SK-N-SH (cell line): Measurements from ENCODE around the gene CFAP43. TPM values are rescaled to one million over a fixed set of nuclear protein-coding genes. Genes with fewer than 3 reads are reported as not detected.

Experiments used
- CTCF ChIA-PET: fragments of 300-600, 350-600 bp; formaldehyde crosslinking; extraction: SDS; loops from one replicate; lab custom pipeline; 2021; lab: Yijun Ruan, JAX
- POLR2A ChIA-PET: fragments of 350-600 bp; sonication (Branson Sonifier 250); formaldehyde crosslinking; extraction: SDS; loops from one replicate; lab custom pipeline; 2020; ENCODE audit warnings: antibody characterized with exemption, inconsistent platforms; lab: Yijun Ruan, JAX
- DNase-seq: peaks from one replicate; pipeline ENCODE4 v3.0.0; 2012
- H2AFZ ChIP-seq: fragments of 200-600 bp; sonication (generic); 2 replicates; pipeline ENCODE4 v1.8.1; 2016; ENCODE audit warnings: antibody characterized with exemption, mild to moderate bottlenecking, low read depth
- H3F3A ChIP-seq: fragments of 200-600 bp; sonication (generic); replicated peaks from 2 replicates; pipeline ENCODE3; 2016; ENCODE audit warnings: antibody characterized with exemption, mild to moderate bottlenecking; ENCODE audit not compliant: insufficient read depth
- H3K27ac ChIP-seq, 2 experiments: fragments of 200-500 bp in 1 of 2; fragments of 200-600 bp in 1 of 2; sonication (Bioruptor generic) in 1 of 2; sonication (generic), shearing (Covaris generic) in 1 of 2; 2 replicates each; pipeline versions ENCODE4 v1.5.1 to v1.6.1; 2014 to 2016; ENCODE audit warnings: low read depth in 2 of 2, inconsistent platforms in 1 of 2, low read length in 1 of 2, mild to moderate bottlenecking in 1 of 2, mixed read lengths in 1 of 2
- H3K27me3 ChIP-seq: fragments of 200-600 bp; sonication (generic), shearing (Covaris generic); 2 replicates; pipeline ENCODE4 v1.6.1; 2016; ENCODE audit warnings: mixed run types; ENCODE audit not compliant: insufficient read depth
- H3K36me3 ChIP-seq, 2 experiments: fragments of 200-500 bp in 1 of 2; fragments of 200-600 bp in 1 of 2; sonication (Bioruptor generic) in 1 of 2; sonication (generic) in 1 of 2; replicated peaks in 1 of 2; 2 replicates each; pipeline versions ENCODE3 to v1.5.1; 2014 to 2016; ENCODE audit warnings: low read length in 1 of 2, mild to moderate bottlenecking in 1 of 2; ENCODE audit not compliant: insufficient read depth in 2 of 2, control insufficient read depth in 1 of 2
- H3K4me1 ChIP-seq, 2 experiments: fragments of 200-500 bp in 1 of 2; fragments of 200-600 bp in 1 of 2; sonication (Bioruptor generic) in 1 of 2; sonication (generic), shearing (Covaris generic) in 1 of 2; 2 replicates each; pipeline versions ENCODE4 v1.5.1 to v1.6.1; 2014 to 2016; ENCODE audit warnings: low read depth in 1 of 2, low read length in 1 of 2, mixed run types in 1 of 2; ENCODE audit not compliant: insufficient read depth in 2 of 2, control insufficient read depth in 1 of 2
- H3K4me2 ChIP-seq: fragments of 200-600 bp; sonication (generic), shearing (Covaris generic); 2 replicates; pipeline ENCODE4 v1.6.1; 2017; ENCODE audit warnings: mixed run types
- H3K4me3 ChIP-seq, 2 experiments: fragments of 200-500 bp in 1 of 2; fragments of 200-600 bp in 1 of 2; sonication (Bioruptor generic) in 1 of 2; sonication (generic), shearing (Covaris generic) in 1 of 2; 2 replicates each; pipeline versions ENCODE4 v1.5.1 to v1.8.1; 2014 to 2016; ENCODE audit warnings: low read depth in 2 of 2, inconsistent platforms in 1 of 2, low read length in 1 of 2, mild to moderate bottlenecking in 1 of 2, mixed read lengths in 1 of 2, moderate library complexity in 1 of 2
- H3K79me2 ChIP-seq: fragments of 200-600 bp; sonication (generic); 2 replicates; pipeline ENCODE4 v1.8.1; 2017; ENCODE audit warnings: mild to moderate bottlenecking; ENCODE audit not compliant: insufficient read depth
- H3K9ac ChIP-seq: fragments of 200-600 bp; sonication (generic); 2 replicates; pipeline ENCODE4 v1.6.1; 2017; ENCODE audit warnings: mixed run types
- H3K9me2 ChIP-seq: fragments of 200-600 bp; sonication (generic); 2 replicates; pipeline ENCODE4 v1.6.1; 2017; ENCODE audit warnings: mixed run types
- H3K9me3 ChIP-seq: fragments of 200-600 bp; sonication (generic); 2 replicates; pipeline ENCODE4 v1.6.1; 2017; ENCODE audit warnings: mixed run types, mild to moderate bottlenecking, moderate library complexity
- H4K20me1 ChIP-seq: fragments of 200-600 bp; sonication (generic); 2 replicates; pipeline ENCODE4 v1.6.1; 2017; ENCODE audit warnings: mild to moderate bottlenecking, mixed run types; ENCODE audit not compliant: insufficient read depth
- ELF1 ChIP-seq: IDR thresholded peaks from 2 replicates; pipeline ENCODE4 v1.4.0; 2012
- EZH2phosphoT487 ChIP-seq: fragments of 200-600 bp; sonication (generic); IDR thresholded peaks from 2 replicates; pipeline ENCODE4 v1.6.1; 2017; ENCODE audit warnings: low read depth, mixed run types, mild to moderate bottlenecking, antibody characterized with exemption, moderate library complexity, borderline replicate concordance
- FOSL2 ChIP-seq: IDR thresholded peaks from 2 replicates; pipeline ENCODE4 v1.4.0; 2012; ENCODE audit warnings: low read depth, mild to moderate bottlenecking, moderate library complexity, borderline replicate concordance
- FOXJ3 ChIP-seq: sonication (generic); formaldehyde crosslinking; IDR thresholded peaks from 2 replicates; pipeline ENCODE4 v1.5.1; 2020; ENCODE audit warnings: mild to moderate bottlenecking, missing genetic modification reagents
- FOXM1 ChIP-seq: IDR thresholded peaks from 2 replicates; pipeline ENCODE4 v1.4.0; 2012; ENCODE audit warnings: low read depth, mild to moderate bottlenecking
- GABPA ChIP-seq: IDR thresholded peaks from 2 replicates; pipeline ENCODE4 v1.4.0; 2012; ENCODE audit warnings: low read depth, mild to moderate bottlenecking
- GATA2 ChIP-seq: sonication (generic); formaldehyde crosslinking; IDR thresholded peaks from 2 replicates; pipeline ENCODE4 v1.5.0; 2020; ENCODE audit warnings: mild to moderate bottlenecking, missing genetic modification reagents
- IRF3 ChIP-seq: fragments of 150-350 bp; IDR thresholded peaks from 2 replicates; pipeline ENCODE4 v1.6.1; 2016; ENCODE audit warnings: mild to moderate bottlenecking, low read depth, low read length
- JUND ChIP-seq: IDR thresholded peaks from 2 replicates; pipeline ENCODE4 v1.4.0; 2012
- MEF2A ChIP-seq: IDR thresholded peaks from 2 replicates; pipeline ENCODE4 v1.4.0; 2012; ENCODE audit warnings: low read depth, borderline replicate concordance
- POLR2AphosphoS5 ChIP-seq: IDR thresholded peaks from 2 replicates; pipeline ENCODE4 v1.6.1; 2012; ENCODE audit warnings: low read depth, low read length
- RAD21 ChIP-seq: IDR thresholded peaks from 2 replicates; pipeline ENCODE4 v1.6.1; 2012; ENCODE audit warnings: mild to moderate bottlenecking, low read length
- RCOR1 ChIP-seq: fragments of 150-350 bp; IDR thresholded peaks from 2 replicates; pipeline ENCODE4 v1.6.1; 2017; ENCODE audit warnings: antibody characterized with exemption, low read length
- RFX5 ChIP-seq: IDR thresholded peaks from 2 replicates; pipeline ENCODE4 v1.6.1; 2012; ENCODE audit warnings: mild to moderate bottlenecking, improper control_type of control experiment, low read length
- RXRA ChIP-seq: IDR thresholded peaks from 2 replicates; pipeline ENCODE4 v1.4.0; 2012; ENCODE audit warnings: low read depth, mild to moderate bottlenecking, borderline replicate concordance
- SMC3 ChIP-seq: IDR thresholded peaks from 2 replicates; pipeline ENCODE4 v1.6.1; 2012; ENCODE audit warnings: low read depth, low read length, improper control_type of control experiment
- TCF12 ChIP-seq: IDR thresholded peaks from 2 replicates; pipeline ENCODE4 v1.4.0; 2012
- TEAD4 ChIP-seq: IDR thresholded peaks from 2 replicates; pipeline ENCODE4 v1.4.0; 2012; ENCODE audit warnings: mild to moderate bottlenecking, borderline replicate concordance; ENCODE audit not compliant: insufficient read depth
- YY1 ChIP-seq: IDR thresholded peaks from 2 replicates; pipeline ENCODE4 v1.4.0; 2012; ENCODE audit warnings: low read depth, mild to moderate bottlenecking
- WGBS: methylation state at CpG from one replicate; pipeline ENCODE4 v1.1.6; 2017; ENCODE audit warnings: low lambda C conversion rate; 5-methylcytosine and 5-hydroxymethylcytosine counted together
- polyA plus RNA-seq, 3 experiments: library from polyadenylated mRNA; depleted of rRNA; stranded (reverse); fragments of >200 nt; gene quantifications; 2 replicates each; pipeline ENCODE4 v1.2.3, GENCODE V29; 2012
- TF ChIP-seq, protein P1 (sequence below): IDR thresholded peaks from 2 replicates; pipeline ENCODE4 v1.4.0; 2012; ENCODE audit warnings: low read depth, borderline replicate concordance

The CFAP43 gene
- polyA plus RNA-seq, 1 of the 3 experiments (the other 2 are of a cell fraction): 0.35 TPM

DNA sequence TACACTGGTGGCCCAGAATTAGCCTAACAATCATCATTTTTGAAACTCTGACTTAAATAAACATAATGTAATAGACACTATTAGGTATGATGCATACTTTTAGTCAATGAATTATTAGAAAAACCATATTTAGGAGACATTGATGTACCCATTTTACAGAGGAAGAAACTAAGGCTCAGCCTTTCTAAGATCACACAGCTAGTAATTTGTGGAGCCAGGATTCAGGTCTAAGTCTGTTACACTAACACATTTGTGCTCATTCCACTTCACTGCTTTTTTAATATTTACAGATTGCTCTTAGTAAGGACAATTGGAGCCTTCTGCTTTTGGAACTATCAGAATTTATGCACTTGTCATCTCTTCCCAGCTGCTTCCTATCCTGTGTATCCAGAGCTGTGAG is 8.9 kb downstream of the CFAP43 start:
- POLR2A ChIA-PET: no interaction called here
- no peaks in the 10 kb centered on the region for H4K20me1 ChIP-seq
- no peak overlapping the region for H2AFZ ChIP-seq
- no peak overlapping the region for H3K4me2 ChIP-seq
- no peaks in the 10 kb centered on the region for H3F3A ChIP-seq
- H3K9me2 ChIP-seq: no peaks in the 10 kb centered on the region
- H3K4me3 ChIP-seq: no peak overlapping the region
- no peak overlapping the region for H3K9ac ChIP-seq
- DNase-seq: no peak
- CTCF ChIA-PET: interaction anchor here (1.2 kb wide), 1 partner anchor 339 kb away, joined by 6 read pairs; no protein-coding TSS in a partner anchor
- H3K4me1 ChIP-seq: no peaks in the 10 kb centered on the region; a peak in 1 of 4 replicates
- no peaks in the 10 kb centered on the region for H3K9me3 ChIP-seq
- no peak overlapping the region for H3K27ac ChIP-seq
- H3K27me3 ChIP-seq: no peaks in the 10 kb centered on the region
- TF ChIP-seq RCOR1 (no peak), TCF12 (no peak), RFX5 (no peak), FOXM1 (no peak), SMC3 (no peak), RAD21 (no peak), RXRA (no peak), ELF1 (no peak), POLR2AphosphoS5 (no peak), IRF3 (no peak), JUND (no peak), GATA2 (CRISPR knock-in tag) (no peak), FOSL2 (no peak), YY1 (no peak), MEF2A (no peak), GABPA (no peak), FOXJ3 (CRISPR knock-in tag) (no peak)
- TF ChIP-seq, protein P1, sequence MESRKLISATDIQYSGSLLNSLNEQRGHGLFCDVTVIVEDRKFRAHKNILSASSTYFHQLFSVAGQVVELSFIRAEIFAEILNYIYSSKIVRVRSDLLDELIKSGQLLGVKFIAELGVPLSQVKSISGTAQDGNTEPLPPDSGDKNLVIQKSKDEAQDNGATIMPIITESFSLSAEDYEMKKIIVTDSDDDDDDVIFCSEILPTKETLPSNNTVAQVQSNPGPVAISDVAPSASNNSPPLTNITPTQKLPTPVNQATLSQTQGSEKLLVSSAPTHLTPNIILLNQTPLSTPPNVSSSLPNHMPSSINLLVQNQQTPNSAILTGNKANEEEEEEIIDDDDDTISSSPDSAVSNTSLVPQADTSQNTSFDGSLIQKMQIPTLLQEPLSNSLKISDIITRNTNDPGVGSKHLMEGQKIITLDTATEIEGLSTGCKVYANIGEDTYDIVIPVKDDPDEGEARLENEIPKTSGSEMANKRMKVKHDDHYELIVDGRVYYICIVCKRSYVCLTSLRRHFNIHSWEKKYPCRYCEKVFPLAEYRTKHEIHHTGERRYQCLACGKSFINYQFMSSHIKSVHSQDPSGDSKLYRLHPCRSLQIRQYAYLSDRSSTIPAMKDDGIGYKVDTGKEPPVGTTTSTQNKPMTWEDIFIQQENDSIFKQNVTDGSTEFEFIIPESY: no peak
- TF ChIP-seq, all 33 proteins: peak for 0
- Histone ChIP-seq H3K79me2 (no peaks in the 10 kb centered on the region), H3K36me3 (no peaks in the 10 kb centered on the region)

GRCh38 chr10:104220522-104220921 is 11.6 kb downstream of the CFAP43 start:
- Histone ChIP-seq H3K9me2 (no peaks in the 10 kb centered on the region), H2AFZ (no peak overlapping the region), H3K9ac (no peak overlapping the region), H3K9me3 (no peaks in the 10 kb centered on the region), H3K4me3 (no peak overlapping the region), H3F3A (no peaks in the 10 kb centered on the region), H3K27me3 (no peaks in the 10 kb centered on the region), H3K4me2 (no peak overlapping the region), H4K20me1 (no peaks in the 10 kb centered on the region), H3K36me3 (no peaks in the 10 kb centered on the region), H3K79me2 (no peaks in the 10 kb centered on the region), H3K4me1 (no peaks in the 10 kb centered on the region; a peak in 1 of 4 replicates), H3K27ac (no peak overlapping the region)
- TF ChIP-seq EZH2phosphoT487 (no peak), IRF3 (no peak), SMC3 (no peak), TEAD4 (no peak), JUND (no peak)
- ChIA-PET POLR2A (no interaction called here), CTCF (interaction anchor here (0.8 to 1.0 kb wide), 3 partner anchors 8 to 335 kb away, joined by 3 read pairs; partner anchors contain the start of gene SFR1)
- WGBS: 38% methylated on average over 2 of the region's 2 CpGs
- DNase-seq: no peak
